HEK293 (cell line): ENCODE results near the gene LDLRAP1.

ENCODE experiments used
- ATF2 ChIP-seq: fragments of 450-650 bp; formaldehyde crosslinking; IDR thresholded peaks from 2 replicates; pipeline ENCODE4 v1.5.1; 2016; ENCODE audit warnings: missing biosample characterization, missing genetic modification characterization, low read depth
- CTCF ChIP-seq: fragments of 450-650 bp; formaldehyde crosslinking; IDR thresholded peaks from 2 replicates; pipeline ENCODE4 v1.5.1; 2016; ENCODE audit warnings: missing biosample characterization, missing genetic modification characterization
- MYNN ChIP-seq: fragments of 450-650 bp; formaldehyde crosslinking; IDR thresholded peaks from 2 replicates; pipeline ENCODE4 v1.5.1; 2016; ENCODE audit warnings: missing biosample characterization, missing genetic modification characterization, borderline replicate concordance
- PATZ1 ChIP-seq: fragments of 450-650 bp; formaldehyde crosslinking; IDR thresholded peaks from 2 replicates; pipeline ENCODE4 v1.5.1; 2016; ENCODE audit warnings: missing biosample characterization, missing genetic modification characterization
- REPIN1 ChIP-seq: fragments of 450-650 bp; formaldehyde crosslinking; IDR thresholded peaks from 2 replicates; pipeline ENCODE4 v1.5.1; 2017; ENCODE audit warnings: missing biosample characterization, missing genetic modification characterization, low read depth
- REST ChIP-seq: fragments of 450-650 bp; formaldehyde crosslinking; IDR thresholded peaks from 2 replicates; pipeline ENCODE4 v1.5.1; 2016; ENCODE audit warnings: missing biosample characterization, missing genetic modification characterization
- TCF7L2 ChIP-seq: IDR thresholded peaks from 2 replicates; pipeline ENCODE4 v1.6.1; 2011; ENCODE audit warnings: low read depth, mild to moderate bottlenecking, inconsistent platforms, low read length, moderate library complexity, borderline replicate concordance
- YY1 ChIP-seq: fragments of 450-650 bp; formaldehyde crosslinking; IDR thresholded peaks from 2 replicates; pipeline ENCODE4 v1.5.1; 2018; ENCODE audit warnings: missing biosample characterization, missing genetic modification characterization
- ZBTB11 ChIP-seq: fragments of 450-650 bp; formaldehyde crosslinking; conservative IDR thresholded peaks from 2 replicates; pipeline ENCODE4 v1.5.1; 2016; ENCODE audit warnings: low read depth, missing biosample characterization, missing genetic modification characterization
- ZBTB8A ChIP-seq: fragments of 450-650 bp; formaldehyde crosslinking; IDR thresholded peaks from 2 replicates; pipeline ENCODE4 v1.5.1; 2016; ENCODE audit warnings: missing biosample characterization, missing genetic modification characterization
- ZNF140 ChIP-seq: fragments of 450-650 bp; formaldehyde crosslinking; IDR thresholded peaks from 2 replicates; pipeline ENCODE4 v1.5.1; 2016; ENCODE audit warnings: missing biosample characterization, missing genetic modification characterization
- ZNF274 ChIP-seq, 2 experiments: fragments of 200-500 bp in 1 of 2; fragments of 450-650 bp in 1 of 2; sonication (Bioruptor generic) in 1 of 2; formaldehyde crosslinking in 1 of 2; IDR thresholded peaks; 2 replicates each; pipeline versions ENCODE4 v1.5.1 to v1.6.1; 2014 to 2016; ENCODE audit warnings: borderline replicate concordance in 1 of 2, inconsistent platforms in 1 of 2, low read length in 1 of 2, missing biosample characterization in 1 of 2, missing genetic modification characterization in 1 of 2
- ZNF398 ChIP-seq: fragments of 450-650 bp; formaldehyde crosslinking; IDR thresholded peaks from 2 replicates; pipeline ENCODE4 v1.5.1; 2017; ENCODE audit warnings: missing biosample characterization, missing genetic modification characterization

GRCh38 chr1:25575191-25575590, 31.8 kb downstream of the LDLRAP1 start:
- TF ChIP-seq ZNF140 (tag by site-specific recombination) = no peak
- TF ChIP-seq REST (tag by site-specific recombination) = no peak
- TF ChIP-seq ZNF274 (IDR thresholded peaks at IDR 0.05; ENCODE audit: low read length) = no peak
- no peak for TF ChIP-seq ZNF274 (tag by site-specific recombination; IDR thresholded peaks at IDR 0.05; ENCODE audit: borderline replicate concordance)
- no peak for TF ChIP-seq ZNF398 (tag by site-specific recombination)
- TF ChIP-seq YY1 = no peak
- no peak for TF ChIP-seq MYNN (tag by site-specific recombination)
- TF ChIP-seq CTCF (tag by site-specific recombination) = no peak
- TF ChIP-seq ZBTB8A (tag by site-specific recombination) = no peak
- TF ChIP-seq TCF7L2 = no peak
- TF ChIP-seq ATF2 (tag by site-specific recombination) = no peak
- no peak for TF ChIP-seq ZBTB11 (tag by site-specific recombination)
- no peak for TF ChIP-seq REPIN1
- no peak for TF ChIP-seq PATZ1 (tag by site-specific recombination)
